ENCODE measurements around the gene HTR3A.
"Not testable (repeated sequence)": the region's sequence is repeated elsewhere in the genome, so short reads cannot be mapped to it uniquely, and the experiment has no call there.

HTR3A gene

DNA sequence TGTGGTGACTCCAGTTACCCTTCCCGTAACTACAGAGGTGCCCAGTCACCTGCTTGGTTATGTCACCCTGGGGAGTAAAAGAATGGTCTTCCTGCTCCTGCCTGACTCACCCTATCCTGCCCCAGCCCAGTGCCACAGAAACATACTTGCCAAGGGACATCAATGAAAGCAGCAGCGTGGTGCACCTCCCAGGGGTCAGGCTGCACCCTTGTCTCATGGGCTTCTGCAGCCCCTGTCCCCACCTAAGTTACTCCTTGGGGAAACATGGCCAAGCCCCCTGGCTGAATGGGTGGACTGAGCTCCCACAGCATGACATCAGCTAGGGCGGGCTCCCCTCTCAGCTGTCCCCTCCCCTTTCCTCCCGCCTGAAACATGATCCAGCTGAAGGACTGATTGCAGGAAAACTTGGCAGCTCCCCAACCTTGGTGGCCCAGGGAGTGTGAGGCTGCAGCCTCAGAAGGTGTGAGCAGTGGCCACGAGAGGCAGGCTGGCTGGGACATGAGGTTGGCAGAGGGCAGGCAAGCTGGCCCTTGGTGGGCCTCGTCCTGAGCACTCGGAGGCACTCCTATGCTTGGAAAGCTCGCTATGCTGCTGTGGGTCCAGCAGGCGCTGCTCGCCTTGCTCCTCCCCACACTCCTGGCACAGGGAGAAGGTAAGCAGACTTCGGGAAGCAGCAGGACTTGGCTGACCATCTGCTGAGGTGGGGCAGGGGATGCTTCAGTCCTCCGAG lies at the start of gene HTR3A:
TSS of gene HTR3A (plus strand) at position 368 of the 730 bp plus-strand sequence. CDS start at position 586, 218 bp downstream.
- H3K27me3 ChIP-seq (ENCODE audit: insufficient read depth, low read length): peaks cover 42% of the 10 kb centered on the region
- no peak within 1 kb of the TSS for H2AFZ ChIP-seq (ENCODE audit: low read depth, low read length)
- H3K4me3 ChIP-seq (ENCODE audit: low read length): no peak within 1 kb of the TSS
- no peaks in the 10 kb centered on the region for H3K4me1 ChIP-seq (ENCODE audit: insufficient read depth, low read length)
- no peaks in the 10 kb centered on the region for H3K9me3 ChIP-seq (ENCODE audit: low read length)
- no peaks in the 10 kb centered on the region for H3K36me3 ChIP-seq (ENCODE audit: insufficient read depth, low read length)

DNA sequence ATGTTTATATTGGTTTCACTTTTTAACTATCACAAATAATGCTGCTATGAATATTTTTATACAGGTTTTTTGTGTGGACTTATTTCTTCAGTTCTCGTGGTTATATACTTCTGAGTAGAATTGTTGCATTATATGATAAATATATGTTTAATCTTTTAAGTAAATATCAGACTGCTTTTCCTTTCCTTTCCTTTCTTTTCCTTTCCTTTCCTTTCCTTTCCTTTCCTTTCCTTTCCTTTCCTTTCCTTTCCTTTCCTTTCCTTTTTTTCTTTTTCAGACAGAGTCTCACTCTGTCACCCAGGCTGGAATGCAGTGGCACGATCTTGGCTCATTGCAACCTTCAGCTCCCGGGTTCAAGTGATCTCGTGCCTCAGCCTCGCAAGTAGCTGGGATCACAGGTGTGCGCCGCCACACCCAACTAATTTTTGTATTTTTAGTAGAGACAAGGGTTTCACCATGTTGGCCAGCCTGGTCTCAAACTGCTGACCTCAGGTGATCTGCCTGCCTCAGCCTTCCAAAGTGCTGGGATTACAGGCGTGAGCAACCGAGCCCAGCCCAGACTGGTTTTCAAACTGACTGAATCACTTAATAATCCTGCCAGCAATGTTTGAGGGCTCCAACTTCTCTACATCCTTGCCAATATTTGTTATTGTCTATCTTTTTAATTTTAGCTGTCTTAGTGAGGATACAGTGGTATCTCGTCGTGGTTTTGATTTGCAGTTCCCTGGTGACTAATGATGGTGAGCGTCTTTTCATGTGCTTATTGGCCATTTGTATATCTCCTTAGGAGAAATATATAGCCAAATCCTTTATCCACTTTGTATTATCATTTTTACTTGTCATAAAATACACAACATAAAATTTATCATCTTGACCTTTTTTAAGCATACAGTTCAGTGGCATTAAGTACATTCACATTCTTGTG lies 48.4 kb upstream of the HTR3A start:
- no peaks in the 10 kb centered on the region for H3K27me3 ChIP-seq (ENCODE audit: insufficient read depth, low read length)
- H3K9me3 ChIP-seq (ENCODE audit: low read length): no peaks in the 10 kb centered on the region
- no peak overlapping the region for H2AFZ ChIP-seq (ENCODE audit: low read depth, low read length)
- H3K4me1 ChIP-seq (ENCODE audit: insufficient read depth, low read length): no peaks in the 10 kb centered on the region
- H3K36me3 ChIP-seq (ENCODE audit: insufficient read depth, low read length): no peaks in the 10 kb centered on the region
- H3K4me3 ChIP-seq (ENCODE audit: low read length): no peak overlapping the region

DNA sequence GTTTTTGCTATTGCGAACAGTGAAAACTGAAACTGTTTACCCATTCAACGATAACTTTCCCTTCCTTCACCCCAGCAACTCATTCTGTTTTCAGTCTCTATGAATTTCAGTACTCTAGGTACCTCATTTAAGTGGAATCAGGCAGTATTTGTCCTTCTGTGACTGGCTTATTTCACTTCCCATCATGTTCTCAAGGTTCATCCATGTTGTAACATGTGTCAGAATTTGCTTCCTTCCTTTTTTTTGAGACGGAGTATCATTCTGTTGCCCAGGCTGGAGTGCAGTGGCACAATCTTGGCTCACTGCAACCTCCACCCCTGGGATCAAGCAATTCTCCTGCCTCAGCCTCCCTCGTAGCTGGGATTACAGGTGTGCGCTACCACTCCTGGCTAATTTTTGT lies 46.6 kb upstream of the HTR3A start:
- Histone ChIP-seq H2AFZ (ENCODE audit: low read depth, low read length) (no peak overlapping the region), H3K4me3 (ENCODE audit: low read length) (no peak overlapping the region), H3K4me1 (ENCODE audit: insufficient read depth, low read length) (no peaks in the 10 kb centered on the region), H3K27me3 (ENCODE audit: insufficient read depth, low read length) (peaks cover 4% of the 10 kb centered on the region), H3K9me3 (ENCODE audit: low read length) (no peaks in the 10 kb centered on the region), H3K36me3 (ENCODE audit: insufficient read depth, low read length) (no peaks in the 10 kb centered on the region)

- Histone ChIP-seq H3K4me1 (ENCODE audit: insufficient read depth, low read length) (no peaks in the 10 kb centered on the region), H3K36me3 (ENCODE audit: insufficient read depth, low read length) (no peaks in the 10 kb centered on the region), H3K27me3 (ENCODE audit: insufficient read depth, low read length) (peaks cover 10% of the 10 kb centered on the region), H2AFZ (ENCODE audit: low read depth, low read length) (no peak overlapping the region), H3K9me3 (ENCODE audit: low read length) (no peaks in the 10 kb centered on the region), H3K4me3 (ENCODE audit: low read length) (no peak overlapping the region)
Measured at GRCh38 chr11:113932788-113933187, 42.1 kb upstream of the HTR3A start.

GRCh38 chr11:113934193-113934592 lies 40.7 kb upstream of the HTR3A start:
- H2AFZ ChIP-seq (ENCODE audit: low read depth, low read length); H3K4me1 ChIP-seq (ENCODE audit: insufficient read depth, low read length); H3K27me3 ChIP-seq (ENCODE audit: insufficient read depth, low read length); H3K9me3 ChIP-seq (ENCODE audit: low read length); H3K36me3 ChIP-seq (ENCODE audit: insufficient read depth, low read length); H3K4me3 ChIP-seq (ENCODE audit: low read length): not testable (repeated sequence)

DNA sequence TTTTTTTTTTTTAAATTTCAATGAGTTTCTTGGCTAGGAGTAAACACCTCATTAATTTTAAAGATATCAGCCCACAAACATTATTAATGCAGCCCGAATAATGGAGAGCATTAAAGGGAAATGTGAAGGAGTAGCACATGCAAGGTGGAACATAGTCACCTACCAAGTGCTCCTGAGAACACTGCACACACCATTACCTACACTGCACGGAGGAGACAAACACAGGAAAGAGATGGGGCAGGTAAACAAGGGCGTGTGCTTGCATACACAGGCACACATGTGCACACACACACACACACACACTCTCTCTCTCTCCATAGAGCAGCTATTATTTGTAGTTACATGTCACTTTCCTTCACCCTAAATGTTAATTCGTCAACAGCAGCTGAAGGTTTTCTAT lies 40.1 kb upstream of the HTR3A start:
- no peaks in the 10 kb centered on the region for H3K36me3 ChIP-seq (ENCODE audit: insufficient read depth, low read length)
- H2AFZ ChIP-seq (ENCODE audit: low read depth, low read length): no peak overlapping the region
- no peaks in the 10 kb centered on the region for H3K4me1 ChIP-seq (ENCODE audit: insufficient read depth, low read length)
- H3K4me3 ChIP-seq (ENCODE audit: low read length): no peak overlapping the region
- H3K27me3 ChIP-seq (ENCODE audit: insufficient read depth, low read length): peaks cover 10% of the 10 kb centered on the region
- H3K9me3 ChIP-seq (ENCODE audit: low read length): no peaks in the 10 kb centered on the region

DNA sequence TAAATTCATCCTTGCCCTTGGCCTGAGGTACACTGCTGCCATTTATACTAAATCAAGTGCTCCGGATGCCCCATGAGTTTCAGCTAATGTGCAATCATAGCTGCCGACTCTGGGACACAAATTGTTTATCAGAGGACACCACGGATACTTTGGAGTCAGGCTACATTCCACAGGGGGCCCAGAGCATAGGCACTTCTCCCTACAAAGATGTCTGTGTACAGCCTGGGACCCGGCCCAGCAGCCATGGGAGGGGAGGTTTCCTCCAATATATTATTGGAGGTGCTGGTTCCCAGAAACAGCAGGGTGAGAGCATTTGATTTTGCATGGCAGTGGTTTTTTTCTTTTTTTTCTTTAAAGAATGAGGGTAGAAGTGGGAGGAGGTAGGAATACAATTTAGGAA lies 39.0 kb upstream of the HTR3A start:
- Histone ChIP-seq H3K4me1 (ENCODE audit: insufficient read depth, low read length) (no peaks in the 10 kb centered on the region), H3K4me3 (ENCODE audit: low read length) (no peak overlapping the region), H2AFZ (ENCODE audit: low read depth, low read length) (no peak overlapping the region), H3K36me3 (ENCODE audit: insufficient read depth, low read length) (no peaks in the 10 kb centered on the region), H3K27me3 (ENCODE audit: insufficient read depth, low read length) (peaks cover 10% of the 10 kb centered on the region), H3K9me3 (ENCODE audit: low read length) (no peaks in the 10 kb centered on the region)

DNA sequence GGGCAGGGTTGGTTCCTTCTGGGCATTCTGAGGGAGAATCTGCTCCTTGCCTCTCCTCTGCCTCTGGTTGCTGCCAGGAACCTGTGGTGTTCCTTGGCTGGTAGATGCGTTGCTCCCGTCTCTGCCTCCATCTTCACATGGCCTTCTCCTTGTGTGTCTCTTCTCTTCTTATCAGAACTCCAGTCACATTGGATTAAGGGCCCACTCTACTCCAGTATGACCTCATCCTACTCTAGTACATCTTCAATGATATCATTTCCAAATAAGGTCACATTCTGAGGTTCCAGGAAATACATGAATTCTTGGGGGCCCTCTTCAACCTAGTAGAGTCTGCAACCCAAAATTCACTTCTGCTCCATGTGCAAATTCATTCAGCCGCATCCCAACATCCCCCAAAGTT lies 37.0 kb upstream of the HTR3A start:
- no peak overlapping the region for H3K4me3 ChIP-seq (ENCODE audit: low read length)
- H3K27me3 ChIP-seq (ENCODE audit: insufficient read depth, low read length): peaks cover 12% of the 10 kb centered on the region
- no peaks in the 10 kb centered on the region for H3K4me1 ChIP-seq (ENCODE audit: insufficient read depth, low read length)
- H3K9me3 ChIP-seq (ENCODE audit: low read length): no peaks in the 10 kb centered on the region
- H2AFZ ChIP-seq (ENCODE audit: low read depth, low read length): no peak overlapping the region
- H3K36me3 ChIP-seq (ENCODE audit: insufficient read depth, low read length): no peaks in the 10 kb centered on the region

- Histone ChIP-seq H3K4me1 (ENCODE audit: insufficient read depth, low read length) (no peaks in the 10 kb centered on the region), H2AFZ (ENCODE audit: low read depth, low read length) (no peak overlapping the region), H3K36me3 (ENCODE audit: insufficient read depth, low read length) (no peaks in the 10 kb centered on the region), H3K4me3 (ENCODE audit: low read length) (no peak overlapping the region), H3K9me3 (ENCODE audit: low read length) (no peaks in the 10 kb centered on the region), H3K27me3 (ENCODE audit: insufficient read depth, low read length) (peaks cover 7% of the 10 kb centered on the region)
Measured at GRCh38 chr11:113942256-113942655, 32.7 kb upstream of the HTR3A start.

GRCh38 chr11:113946162-113946561 lies 28.7 kb upstream of the HTR3A start:
- not testable (repeated sequence) for H3K36me3 ChIP-seq (ENCODE audit: insufficient read depth, low read length); H3K9me3 ChIP-seq (ENCODE audit: low read length); H3K27me3 ChIP-seq (ENCODE audit: insufficient read depth, low read length); H3K4me1 ChIP-seq (ENCODE audit: insufficient read depth, low read length); H2AFZ ChIP-seq (ENCODE audit: low read depth, low read length); H3K4me3 ChIP-seq (ENCODE audit: low read length)

GRCh38 chr11:113947994-113948393 lies 26.9 kb upstream of the HTR3A start:
- Histone ChIP-seq H3K4me3 (ENCODE audit: low read length) (no peak overlapping the region), H3K36me3 (ENCODE audit: insufficient read depth, low read length) (no peaks in the 10 kb centered on the region), H3K4me1 (ENCODE audit: insufficient read depth, low read length) (no peaks in the 10 kb centered on the region), H3K9me3 (ENCODE audit: low read length) (no peaks in the 10 kb centered on the region), H3K27me3 (ENCODE audit: insufficient read depth, low read length) (peaks cover 17% of the 10 kb centered on the region), H2AFZ (ENCODE audit: low read depth, low read length) (no peak overlapping the region)

DNA sequence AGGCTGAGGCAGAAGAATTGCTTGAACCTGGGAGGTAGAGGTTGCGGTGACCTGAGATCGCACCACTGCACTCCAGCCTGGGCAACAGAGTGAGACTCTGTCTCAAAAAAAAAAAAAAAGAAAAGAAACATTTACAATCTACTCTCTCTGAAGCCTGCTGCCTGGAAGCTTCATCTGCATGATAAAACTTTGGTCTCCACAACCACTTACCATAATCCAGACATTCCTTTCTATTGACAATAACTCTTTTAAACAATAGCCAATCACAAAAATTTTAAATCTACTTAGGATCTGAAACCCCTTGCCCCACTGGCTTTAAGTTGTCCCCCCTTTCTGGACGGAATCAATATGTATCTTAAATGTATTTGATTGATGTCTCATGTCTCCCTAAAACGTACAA lies 25.0 kb upstream of the HTR3A start:
- Histone ChIP-seq H3K27me3 (ENCODE audit: insufficient read depth, low read length) (peaks cover 24% of the 10 kb centered on the region), H3K4me3 (ENCODE audit: low read length) (no peak overlapping the region)

GRCh38 chr11:113951537-113951936 lies 23.4 kb upstream of the HTR3A start:
- Histone ChIP-seq H2AFZ (ENCODE audit: low read depth, low read length) (no peak overlapping the region), H3K27me3 (ENCODE audit: insufficient read depth, low read length) (peaks cover 22% of the 10 kb centered on the region), H3K9me3 (ENCODE audit: low read length) (no peaks in the 10 kb centered on the region), H3K4me3 (ENCODE audit: low read length) (no peak overlapping the region), H3K4me1 (ENCODE audit: insufficient read depth, low read length) (no peaks in the 10 kb centered on the region), H3K36me3 (ENCODE audit: insufficient read depth, low read length) (no peaks in the 10 kb centered on the region)

More for the DNA sequence above, 25.0 kb upstream of the HTR3A start:
- H3K36me3 ChIP-seq (ENCODE audit: insufficient read depth, low read length): no peaks in the 10 kb centered on the region
- no peaks in the 10 kb centered on the region for H3K9me3 ChIP-seq (ENCODE audit: low read length)
- H3K4me1 ChIP-seq (ENCODE audit: insufficient read depth, low read length): no peaks in the 10 kb centered on the region
- no peak overlapping the region for H2AFZ ChIP-seq (ENCODE audit: low read depth, low read length)
